Cardiac fibroblast (primary cell): ENCODE data around the gene TMLHE.
"Not testable (repeated sequence)": the region's sequence is repeated elsewhere in the genome, so short reads cannot be mapped to it uniquely, and the experiment has no call there.

Experiments
- DNase-seq, 2 donors: peaks; one replicate each; pipeline versions ENCODE4 v3.0.0 to v3.0.0-alpha.2; 2010; ENCODE audit warnings: low read depth in 2 of 2
- H3K4me3 ChIP-seq, 2 donors: replicated peaks in 1 of 2; 1 replicate in 1 of 2; 2 replicates in 1 of 2; pipeline ENCODE4 v1.5.1; 2011; ENCODE audit warnings: low read depth in 2 of 2, low read length in 2 of 2, mild to moderate bottlenecking in 2 of 2, moderate library complexity in 1 of 2
- CTCF ChIP-seq: IDR thresholded peaks from one replicate; pipeline ENCODE4 v1.5.1; 2011; ENCODE audit warnings: low read depth, mild to moderate bottlenecking, low read length, inconsistent platforms

TMLHE gene

GRCh38 chrX:155505296-155505695 lies 107.5 kb downstream of the TMLHE start:
- DNase-seq, result no peak
- no peak for TF ChIP-seq CTCF
- no peak overlapping the region for H3K4me3 ChIP-seq

GRCh38 chrX:155495134-155495533 lies 117.6 kb downstream of the TMLHE start:
- H3K4me3 ChIP-seq, result not testable (repeated sequence)

GRCh38 chrX:155491421-155491820 lies 121.3 kb downstream of the TMLHE start:
- not testable (repeated sequence) for DNase-seq, H3K4me3 ChIP-seq

More at GRCh38 chrX:155495134-155495533, 117.6 kb downstream of the TMLHE start:
- not testable (repeated sequence) for DNase-seq

- H3K4me3 ChIP-seq, DNase-seq: not testable (repeated sequence)
Observed at GRCh38 chrX:155477136-155477535, 135.6 kb downstream of the TMLHE start.

GRCh38 chrX:155466269-155466938 lies 146.3 kb downstream of the TMLHE start:
- not testable (repeated sequence) for H3K4me3 ChIP-seq, DNase-seq

- DNase-seq, H3K4me3 ChIP-seq: not testable (repeated sequence)
Observed at GRCh38 chrX:155460501-155460900, 152.3 kb downstream of the TMLHE start.

- not testable (repeated sequence) for DNase-seq, H3K4me3 ChIP-seq
Observed at GRCh38 chrX:155458471-155458870, 154.3 kb downstream of the TMLHE start, which contains the start of gene F8A3. F8A3 (minus strand) TSS chrX:155458620; CDS start chrX:155458600, 20 bp downstream.

GRCh38 chrX:155457761-155458447 lies 154.8 kb downstream of the TMLHE start:
- H3K4me3 ChIP-seq, DNase-seq: not testable (repeated sequence)

GRCh38 chrX:155441097-155441496 lies 171.7 kb downstream of the TMLHE start:
- H3K4me3 ChIP-seq, result no peak overlapping the region
- no peak for TF ChIP-seq CTCF
- DNase-seq, result no peak
